Fibroblast of mammary gland (primary cell): Measurements from ENCODE around the gene PCID2.
"Not testable (repeated sequence)": the region's sequence is repeated elsewhere in the genome, so short reads cannot be mapped to it uniquely, and the experiment has no call there.

Experiments used
- DNase-seq: peaks from one replicate; pipeline ENCODE4 v3.0.0-alpha.2; 2010; ENCODE audit warnings: low read depth
- H3K4me3 ChIP-seq: 2 replicates; pipeline ENCODE4 v1.5.1; 2011; ENCODE audit warnings: low read depth, mild to moderate bottlenecking, low read length, moderate library complexity; ENCODE audit not compliant: control insufficient read depth
- TF ChIP-seq, protein P1 (sequence below): conservative IDR thresholded peaks from 2 replicates; pipeline ENCODE4 v1.5.1; 2011; ENCODE audit warnings: low read depth, low read length, inconsistent platforms; ENCODE audit not compliant: control insufficient read depth, insufficient read depth

The PCID2 gene

DNA sequence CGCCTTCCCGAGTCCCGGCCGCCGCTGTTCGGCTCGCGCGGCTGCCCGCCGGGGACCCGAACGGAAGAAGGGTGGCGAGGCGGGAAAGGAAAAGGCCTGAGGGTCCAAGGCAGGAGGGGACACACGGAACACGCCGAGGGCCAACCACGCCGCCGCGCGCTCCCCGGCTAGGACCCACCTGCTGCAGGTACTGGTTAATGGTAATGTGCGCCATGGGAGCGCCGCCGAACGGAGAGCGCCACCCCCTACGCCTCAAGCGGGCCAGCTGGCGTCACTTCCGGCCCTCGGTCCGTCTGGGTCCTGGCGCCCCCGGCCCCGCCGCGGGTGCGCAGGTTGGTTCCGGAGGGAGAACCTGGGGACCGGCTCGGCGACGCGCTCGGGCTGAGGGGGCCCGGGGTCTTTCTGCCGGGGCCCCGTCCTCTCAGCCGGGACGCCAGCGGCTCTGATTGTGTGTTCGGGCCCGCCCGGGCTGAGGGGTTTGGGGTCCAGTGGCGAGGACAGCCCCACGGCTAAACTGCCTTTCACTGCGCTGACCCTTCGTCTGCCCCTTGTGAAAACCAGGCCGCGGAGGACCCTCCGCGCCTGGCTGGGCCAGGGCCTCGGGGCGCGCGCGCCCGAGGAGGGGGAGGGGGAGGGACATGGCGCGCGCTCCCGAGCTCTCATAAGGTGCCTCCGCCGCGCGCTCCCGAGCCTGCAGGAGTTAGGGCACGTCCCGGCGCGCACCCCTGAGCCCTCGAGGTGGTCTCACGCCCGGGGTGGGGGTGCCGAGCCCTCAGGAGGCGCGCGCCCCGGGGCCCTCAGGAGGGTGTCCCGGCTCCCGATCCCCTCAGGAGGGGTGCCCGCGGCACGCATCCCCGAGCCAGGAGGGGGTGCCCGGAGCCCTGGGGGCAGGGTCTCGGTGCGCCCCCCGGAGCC, at the start of gene PCID2:
Gene PCID2 (minus strand): TSS at position 249 of the 915 bp plus-strand sequence. CDS start 35 bp downstream, at position 214.
- peak within 1 kb of the TSS; percentile 52 for H3K4me3 ChIP-seq
- TF ChIP-seq, protein P1, sequence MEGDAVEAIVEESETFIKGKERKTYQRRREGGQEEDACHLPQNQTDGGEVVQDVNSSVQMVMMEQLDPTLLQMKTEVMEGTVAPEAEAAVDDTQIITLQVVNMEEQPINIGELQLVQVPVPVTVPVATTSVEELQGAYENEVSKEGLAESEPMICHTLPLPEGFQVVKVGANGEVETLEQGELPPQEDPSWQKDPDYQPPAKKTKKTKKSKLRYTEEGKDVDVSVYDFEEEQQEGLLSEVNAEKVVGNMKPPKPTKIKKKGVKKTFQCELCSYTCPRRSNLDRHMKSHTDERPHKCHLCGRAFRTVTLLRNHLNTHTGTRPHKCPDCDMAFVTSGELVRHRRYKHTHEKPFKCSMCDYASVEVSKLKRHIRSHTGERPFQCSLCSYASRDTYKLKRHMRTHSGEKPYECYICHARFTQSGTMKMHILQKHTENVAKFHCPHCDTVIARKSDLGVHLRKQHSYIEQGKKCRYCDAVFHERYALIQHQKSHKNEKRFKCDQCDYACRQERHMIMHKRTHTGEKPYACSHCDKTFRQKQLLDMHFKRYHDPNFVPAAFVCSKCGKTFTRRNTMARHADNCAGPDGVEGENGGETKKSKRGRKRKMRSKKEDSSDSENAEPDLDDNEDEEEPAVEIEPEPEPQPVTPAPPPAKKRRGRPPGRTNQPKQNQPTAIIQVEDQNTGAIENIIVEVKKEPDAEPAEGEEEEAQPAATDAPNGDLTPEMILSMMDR: no peak
- peak; percentile 82 for DNase-seq

DNA sequence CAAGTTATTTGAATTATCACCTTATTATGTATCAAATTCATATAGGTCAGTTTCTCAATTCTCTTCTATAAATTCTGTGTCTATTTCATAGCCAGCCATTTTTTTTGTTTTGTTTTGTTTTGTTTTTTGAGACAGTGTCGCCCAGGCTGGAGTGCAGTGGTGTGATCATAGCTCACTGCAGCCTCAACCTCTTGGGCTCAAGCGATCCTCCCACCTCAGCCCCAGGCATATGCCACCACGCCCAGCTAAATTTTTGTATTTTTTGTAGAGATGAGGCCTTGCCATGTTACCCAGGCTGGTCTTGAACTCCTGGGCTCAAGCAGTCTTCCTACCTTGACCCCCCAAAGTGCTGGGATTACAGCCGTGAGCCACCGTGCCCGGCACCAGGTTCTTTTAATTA, 49.4 kb upstream of the PCID2 start:
- not testable (repeated sequence) for H3K4me3 ChIP-seq, DNase-seq

DNA sequence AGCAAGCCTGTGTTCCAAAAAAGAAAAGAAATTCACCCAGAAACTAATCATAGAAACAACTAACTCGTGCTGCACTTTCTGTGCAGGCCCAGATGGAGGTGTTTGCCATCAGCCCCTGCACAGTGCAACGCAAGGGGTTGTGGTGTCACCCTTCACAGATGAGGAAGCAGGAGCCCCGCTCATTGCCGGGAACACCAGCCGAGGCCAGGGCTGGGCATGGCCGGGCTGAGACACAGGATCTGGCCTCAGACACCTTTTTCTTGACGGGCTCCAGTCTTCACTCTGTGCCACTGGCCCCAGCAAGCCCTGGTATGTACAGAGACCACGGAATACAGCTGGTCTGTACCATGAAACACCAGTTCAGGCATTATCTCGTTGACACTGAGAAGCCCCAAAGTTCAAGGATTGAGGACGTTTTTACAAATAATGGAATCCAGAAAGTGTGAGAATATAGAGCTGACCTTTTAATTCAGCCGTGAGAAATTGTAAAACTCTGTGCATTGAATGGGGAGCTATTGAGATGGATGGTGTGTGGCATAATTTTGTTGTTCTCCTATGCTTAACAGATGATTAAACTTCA, 44.1 kb upstream of the PCID2 start:
- DNase-seq: no peak
- no peak overlapping the region for H3K4me3 ChIP-seq
- TF ChIP-seq, protein P1: no peak

DNA sequence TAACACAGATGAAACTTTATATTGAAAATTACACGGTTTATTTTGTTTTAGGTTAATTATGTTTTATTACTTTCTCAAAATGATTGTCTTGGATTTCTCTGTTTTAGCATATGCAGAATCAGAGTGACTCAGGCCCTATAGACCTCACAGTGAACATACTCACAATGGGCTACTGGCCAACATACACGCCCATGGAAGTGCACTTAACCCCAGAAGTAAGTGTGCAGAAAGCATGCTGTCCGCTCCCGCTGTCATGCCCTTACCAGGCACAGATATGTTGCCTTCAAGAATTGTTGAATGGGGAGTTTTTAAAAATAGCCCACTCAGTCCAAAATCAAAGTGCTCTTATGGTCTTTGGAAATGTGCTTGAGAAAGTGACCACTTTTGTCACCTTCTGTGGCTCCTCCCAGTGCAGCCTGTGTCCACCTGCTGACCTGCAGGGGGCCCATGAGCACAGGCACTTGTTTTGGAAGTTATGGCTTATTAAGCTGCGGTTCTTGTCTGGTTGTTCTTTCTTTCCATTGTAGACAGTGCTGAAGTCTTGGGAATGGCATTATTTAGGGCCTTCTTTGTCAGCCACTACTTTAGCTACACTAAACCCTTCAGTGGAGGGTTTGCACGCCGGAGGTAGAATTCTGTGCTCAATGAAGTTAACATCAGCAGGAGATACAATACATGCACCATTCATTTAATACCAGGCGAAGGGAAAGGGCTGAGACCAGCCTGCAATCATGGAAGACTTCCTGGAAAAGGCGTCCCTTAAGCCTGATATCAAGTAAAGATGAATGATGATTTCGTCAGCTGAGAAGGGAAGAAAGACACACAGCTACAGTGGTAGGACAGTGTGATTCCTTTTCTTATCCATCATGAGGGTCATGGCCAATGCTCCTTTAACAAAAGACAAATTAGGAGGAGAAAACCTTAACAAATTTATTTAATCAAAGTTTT, 37.7 kb upstream of the PCID2 start:
- TF ChIP-seq, protein P1: peak; percentile 27
- H3K4me3 ChIP-seq: no peak overlapping the region
- DNase-seq: peak; percentile 10

DNA sequence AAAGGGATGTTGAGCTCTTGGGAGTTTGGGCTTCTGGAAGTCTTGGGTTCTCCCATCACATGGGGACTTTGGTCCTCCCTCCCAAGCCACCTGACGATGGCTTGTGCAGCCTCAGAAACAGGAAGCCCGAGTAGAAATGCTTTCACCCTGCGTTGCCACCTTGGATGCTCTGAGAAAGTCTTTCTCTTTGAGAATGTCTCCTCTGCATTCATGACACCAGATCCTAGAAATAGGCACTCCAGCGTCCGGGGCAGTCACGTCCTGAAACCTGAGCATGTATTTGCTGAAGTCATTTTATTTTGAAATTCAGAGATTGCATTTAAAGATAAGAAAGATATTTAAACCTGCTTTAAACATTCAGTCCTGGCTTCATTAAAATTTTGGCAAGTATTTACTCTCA, 35.4 kb upstream of the PCID2 start:
- no peak for DNase-seq
- H3K4me3 ChIP-seq: no peak overlapping the region
- TF ChIP-seq, protein P1: no peak

DNA sequence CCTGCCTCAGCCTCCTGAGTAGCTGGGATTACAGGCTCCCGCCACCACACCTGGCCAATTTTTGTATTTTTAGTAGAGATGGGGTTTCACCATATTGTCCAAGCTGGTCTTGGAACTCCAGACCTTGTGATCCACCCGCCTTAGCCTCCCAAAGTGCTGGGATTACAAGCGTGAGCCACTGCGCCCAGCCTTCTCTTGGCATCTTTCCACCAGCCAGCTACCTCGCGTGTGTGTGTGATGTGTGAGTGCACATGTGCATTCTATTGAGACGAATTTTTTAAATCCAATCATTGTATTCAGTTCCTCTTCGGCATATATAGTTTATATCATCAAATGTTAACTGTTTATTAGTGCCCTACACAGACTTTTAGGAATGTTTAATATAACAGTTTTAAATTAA, 33.2 kb upstream of the PCID2 start:
- not testable (repeated sequence) for H3K4me3 ChIP-seq, DNase-seq

DNA sequence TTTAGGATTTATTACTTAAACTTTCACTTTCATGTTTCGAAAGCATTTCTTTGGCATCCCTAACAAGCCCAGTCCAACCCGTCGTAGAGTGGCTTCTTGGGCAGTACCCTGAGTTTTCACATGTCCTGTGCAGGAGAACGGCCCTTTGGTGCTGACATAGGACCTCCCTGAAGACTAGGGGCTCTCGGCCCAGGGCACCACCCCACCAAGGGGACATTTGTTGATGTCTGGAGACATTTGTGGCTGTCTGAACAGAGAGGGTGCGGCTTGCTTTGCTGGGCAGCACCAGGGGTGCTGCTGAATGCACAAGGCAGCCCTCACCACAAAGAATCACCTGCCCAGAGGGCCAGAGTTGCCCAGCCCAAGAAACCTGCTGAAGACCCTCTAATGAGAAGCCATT, 31.5 kb upstream of the PCID2 start:
- no peak overlapping the region for H3K4me3 ChIP-seq
- TF ChIP-seq, protein P1: no peak
- no peak for DNase-seq
